H1 (cell line): ENCODE results near the gene TXNRD2. TPM values are rescaled to one million over a fixed set of nuclear protein-coding genes. Genes with fewer than 3 reads are reported as not detected.

Source experiments
- CTCF ChIA-PET: fragments of 300-600 bp; sonication (Branson Sonifier 250); formaldehyde crosslinking; loops from one replicate; lab custom pipeline; 2021; ENCODE audit not compliant: partially characterized antibody; lab: Charles Lee
- POLR2A ChIA-PET: fragments of 300-600 bp; sonication (Branson Sonifier 250); formaldehyde crosslinking; loops from one replicate; lab custom pipeline; 2021; ENCODE audit warnings: inconsistent platforms; ENCODE audit not compliant: partially characterized antibody; lab: Charles Lee
- DNase-seq, 2 experiments: peaks; one replicate each; pipeline versions ENCODE4 v3.0.0 to v3.0.0-alpha.2; 2010 to 2022; ENCODE audit warnings: low spot score in 2 of 2, low read depth in 1 of 2, mixed read lengths in 1 of 2
- FAIRE-seq: peaks from 2 replicates; lab custom pipeline; 2011; peaks lifted over from hg19 to GRCh38; lab: Jason Lieb, UNC
- H2AFZ ChIP-seq: 2 replicates; pipeline ENCODE4 v1.8.1; 2012; ENCODE audit warnings: low read length, inconsistent platforms
- H2AK5ac ChIP-seq: 2 replicates; pipeline ENCODE4 v1.6.1; 2013; ENCODE audit warnings: low read depth, low read length
- H2BK120ac ChIP-seq: replicated peaks from 2 replicates; pipeline ENCODE3; 2013; ENCODE audit warnings: low read depth, low read length, inconsistent platforms
- H2BK12ac ChIP-seq: 2 replicates; pipeline ENCODE4 v1.6.1; 2013; ENCODE audit warnings: low read depth, low read length
- H2BK15ac ChIP-seq: 2 replicates; pipeline ENCODE4 v1.6.1; 2013; ENCODE audit warnings: low read length
- H2BK20ac ChIP-seq: 2 replicates; pipeline ENCODE4 v1.6.1; 2013; ENCODE audit warnings: low read length
- H2BK5ac ChIP-seq: 2 replicates; pipeline ENCODE4 v1.6.1; 2013; ENCODE audit warnings: low read depth, low read length
- H3K14ac ChIP-seq: 2 replicates; pipeline ENCODE4 v1.6.1; 2013; ENCODE audit warnings: inconsistent platforms; ENCODE audit not compliant: insufficient read length
- H3K18ac ChIP-seq: 2 replicates; pipeline ENCODE4 v1.6.1; 2013; ENCODE audit warnings: low read length; ENCODE audit errors: extremely low read depth
- H3K23ac ChIP-seq: 2 replicates; pipeline ENCODE4 v1.6.1; 2013; ENCODE audit warnings: inconsistent platforms; ENCODE audit not compliant: insufficient read length
- H3K23me2 ChIP-seq: 2 replicates; pipeline ENCODE4 v1.6.1; 2013; ENCODE audit warnings: low read depth, low read length
- H3K27ac ChIP-seq: 2 replicates; pipeline ENCODE4 v1.6.1; 2011; ENCODE audit warnings: low read depth, low read length, inconsistent platforms
- H3K27me3 ChIP-seq, 4 experiments: replicated peaks in 1 of 4; 1 replicate in 1 of 4; 2 replicates in 3 of 4; pipeline versions ENCODE4 v1.6.1 to v1.8.1; 2011 to 2013; ENCODE audit warnings: low read length in 3 of 4, mild to moderate bottlenecking in 3 of 4, inconsistent platforms in 2 of 4, mixed read lengths in 2 of 4, moderate library complexity in 1 of 4; ENCODE audit not compliant: control insufficient read depth in 3 of 4, insufficient read depth in 3 of 4; ENCODE audit errors: extremely low read depth in 1 of 4
- H3K36me3 ChIP-seq, 4 experiments: 2 replicates each; pipeline versions ENCODE4 v1.6.1 to v1.8.1; 2011 to 2013; ENCODE audit warnings: mild to moderate bottlenecking in 4 of 4, low read length in 3 of 4, moderate library complexity in 2 of 4, control low read depth in 1 of 4, inconsistent platforms in 1 of 4; ENCODE audit not compliant: insufficient read depth in 4 of 4, control insufficient read depth in 2 of 4
- H3K4ac ChIP-seq: replicated peaks from 2 replicates; pipeline ENCODE3; 2013; ENCODE audit warnings: low read length, low read depth, mixed read lengths, inconsistent platforms; ENCODE audit not compliant: insufficient read length
- H3K4me1 ChIP-seq, 4 experiments: replicated peaks in 1 of 4; 1 replicate in 1 of 4; 2 replicates in 3 of 4; pipeline versions ENCODE4 v1.6.1 to v1.8.1; 2011 to 2013; ENCODE audit warnings: low read length in 3 of 4, inconsistent platforms in 2 of 4, mixed read lengths in 1 of 4; ENCODE audit not compliant: insufficient read depth in 4 of 4, control insufficient read depth in 3 of 4
- H3K4me2 ChIP-seq, 2 experiments: 2 replicates each; pipeline versions ENCODE4 v1.6.1 to v1.8.1; 2011 to 2013; ENCODE audit warnings: low read depth in 2 of 2, low read length in 2 of 2, control low read depth in 1 of 2, inconsistent platforms in 1 of 2, mild to moderate bottlenecking in 1 of 2; ENCODE audit not compliant: insufficient read depth in 1 of 2
- H3K4me3 ChIP-seq, 4 experiments: fragments of 200-600, 300-600 bp in 1 of 4; sonication (generic), shearing (Covaris generic), sonication (Bioruptor Twin) in 1 of 4; 2 replicates each; pipeline versions ENCODE4 v1.5.1 to v1.8.1; 2011 to 2016; ENCODE audit warnings: low read length in 4 of 4, low read depth in 3 of 4, control low read depth in 2 of 4, inconsistent platforms in 2 of 4, mild to moderate bottlenecking in 2 of 4, mixed read lengths in 1 of 4, moderate library complexity in 1 of 4; ENCODE audit not compliant: insufficient read depth in 2 of 4; ENCODE audit errors: extremely low read depth in 1 of 4
- H3K56ac ChIP-seq: replicated peaks from 2 replicates; pipeline ENCODE3; 2013; ENCODE audit warnings: low read depth, mild to moderate bottlenecking, mixed read lengths, low read length, inconsistent platforms; ENCODE audit not compliant: insufficient read length
- H3K79me1 ChIP-seq: 2 replicates; pipeline ENCODE4 v1.6.1; 2013; ENCODE audit warnings: low read depth, low read length, control low read depth
- H3K79me2 ChIP-seq, 2 experiments: 2 replicates each; pipeline versions ENCODE4 v1.6.1 to v1.8.1; 2012 to 2013; ENCODE audit warnings: low read length in 2 of 2, mild to moderate bottlenecking in 2 of 2, inconsistent platforms in 1 of 2; ENCODE audit not compliant: insufficient read depth in 2 of 2, control insufficient read depth in 1 of 2
- H3K9ac ChIP-seq, 4 experiments: replicated peaks in 1 of 4; 1 replicate in 1 of 4; 2 replicates in 3 of 4; pipeline versions ENCODE4 v1.6.1 to v1.8.1; 2011 to 2013; ENCODE audit warnings: low read depth in 3 of 4, low read length in 3 of 4, control low read depth in 2 of 4, mild to moderate bottlenecking in 2 of 4, moderate library complexity in 2 of 4, inconsistent platforms in 1 of 4; ENCODE audit errors: extremely low read depth in 1 of 4
- H3K9me3 ChIP-seq, 2 experiments: 2 replicates each; pipeline versions ENCODE4 v1.6.1 to v1.8.1; 2012 to 2013; ENCODE audit warnings: mild to moderate bottlenecking in 2 of 2, moderate library complexity in 2 of 2, control low read depth in 1 of 2, inconsistent platforms in 1 of 2, low read depth in 1 of 2, low read length in 1 of 2, mixed read lengths in 1 of 2; ENCODE audit not compliant: insufficient read depth in 2 of 2
- H4K20me1 ChIP-seq, 2 experiments: replicated peaks in 1 of 2; 2 replicates each; pipeline versions ENCODE3 to v1.8.1; 2011 to 2013; ENCODE audit warnings: inconsistent platforms in 2 of 2, low read length in 2 of 2, mild to moderate bottlenecking in 1 of 2; ENCODE audit not compliant: insufficient read depth in 2 of 2, control insufficient read depth in 1 of 2
- H4K5ac ChIP-seq: 2 replicates; pipeline ENCODE4 v1.6.1; 2013; ENCODE audit warnings: low read length, low read depth, mixed read lengths, inconsistent platforms; ENCODE audit not compliant: insufficient read length
- H4K8ac ChIP-seq: 2 replicates; pipeline ENCODE4 v1.8.0; 2013; ENCODE audit warnings: mild to moderate bottlenecking, moderate library complexity, low read length, inconsistent platforms; ENCODE audit not compliant: insufficient read depth; ENCODE audit errors: extremely low read depth
- H4K91ac ChIP-seq: replicated peaks from 2 replicates; pipeline ENCODE3; 2013; ENCODE audit warnings: low read length, mixed read lengths, inconsistent platforms; ENCODE audit not compliant: insufficient read length
- ASH2L ChIP-seq: fragments of 200-600, 300-600 bp; sonication (generic); IDR thresholded peaks from one replicate; pipeline ENCODE4 v1.7.1; 2017; ENCODE audit warnings: low read length
- BRCA1 ChIP-seq: IDR thresholded peaks from 2 replicates; pipeline ENCODE4 v1.6.1; 2012; ENCODE audit warnings: low read depth, low read length, improper control_type of control experiment
- EZH2 ChIP-seq: fragments of 200-600 bp; sonication (generic); IDR thresholded peaks from 2 replicates; pipeline ENCODE4 v1.7.1; 2012; ENCODE audit warnings: low read depth, mild to moderate bottlenecking, moderate library complexity, low read length, inconsistent platforms; ENCODE audit not compliant: severe bottlenecking
- FOSL1 ChIP-seq: IDR thresholded peaks from 2 replicates; pipeline ENCODE4 v1.6.1; 2011; ENCODE audit warnings: mild to moderate bottlenecking, low read depth, low read length, moderate library complexity; ENCODE audit not compliant: insufficient read depth
- RAD21 ChIP-seq, 2 experiments: IDR thresholded peaks in 1 of 2; conservative IDR thresholded peaks in 1 of 2; 2 replicates each; pipeline ENCODE4 v1.6.1; 2011; ENCODE audit warnings: low read depth in 2 of 2, low read length in 2 of 2, improper control_type of control experiment in 1 of 2, inconsistent platforms in 1 of 2, mild to moderate bottlenecking in 1 of 2, moderate library complexity in 1 of 2
- SIRT6 ChIP-seq: IDR thresholded peaks from one replicate; pipeline ENCODE4 v1.7.1; 2012; ENCODE audit warnings: low read length, inconsistent platforms
- SP1 ChIP-seq: IDR thresholded peaks from 2 replicates; pipeline ENCODE4 v1.6.1; 2011; ENCODE audit warnings: low read depth, low read length
- TAF7 ChIP-seq: optimal IDR thresholded peaks from 2 replicates; pipeline ENCODE3; 2011; ENCODE audit warnings: low read depth, mild to moderate bottlenecking, inconsistent platforms, low read length, moderate library complexity, borderline replicate concordance
- TCF12 ChIP-seq: IDR thresholded peaks from 2 replicates; pipeline ENCODE4 v1.6.1; 2011; ENCODE audit warnings: low read depth, mild to moderate bottlenecking, low read length
- YY1 ChIP-seq: IDR thresholded peaks from 2 replicates; pipeline ENCODE4 v1.6.1; 2011; ENCODE audit warnings: low read depth, mild to moderate bottlenecking, low read length
- WGBS, 2 experiments: shearing (Covaris generic) in 1 of 2; methylation state at CpG; one replicate each; pipeline versions ENCODE4 v1.1.6 to v1.1.7; 2013 to 2015; ENCODE audit warnings: low lambda C conversion rate in 2 of 2, mixed read lengths in 2 of 2, inconsistent platforms in 1 of 2, low coverage in 1 of 2, missing lambda C conversion rate in 1 of 2; ENCODE audit not compliant: insufficient replicate concordance in 2 of 2, insufficient coverage in 1 of 2, insufficient read length in 1 of 2; ENCODE audit errors: extremely low coverage in 1 of 2, missing lambda C conversion rate in 1 of 2; 5-methylcytosine and 5-hydroxymethylcytosine counted together
- polyA plus RNA-seq, 7 experiments: library from polyadenylated mRNA; depleted of rRNA in 3 of 7; stranded (reverse) in 5 of 7; unstranded in 2 of 7; fragments of >200 nt in 5 of 7; fragments of 200-250 nt in 2 of 7; gene quantifications; 1 replicate in 5 of 7; 2 replicates in 1 of 7; 4 replicates in 1 of 7; pipeline versions ENCODE4 v1.2.1 to v1.2.3, GENCODE V29; 2011 to 2013; ENCODE audit warnings: missing spikeins in 2 of 7, mixed read lengths in 2 of 7
- total RNA-seq: library from RNA; stranded (reverse); fragmentation: NEBNext Ultra II Directional; extraction: Animal tissue kit (Norgen Biotek cat#: 25700); gene quantifications from 2 replicates; pipeline ENCODE4 v1.2.1, GENCODE V29; 2021
- TF ChIP-seq, protein P1 (sequence below): IDR thresholded peaks from 2 replicates; pipeline ENCODE4 v1.6.1; 2012; ENCODE audit warnings: low read length, inconsistent platforms

TXNRD2 gene
- total and polyA plus RNA-seq, 2 of the 8 experiments (the other 6 are each of a cell fraction or from before 2014, with no cell fraction given), result 14.8 to 21.9 TPM

DNA sequence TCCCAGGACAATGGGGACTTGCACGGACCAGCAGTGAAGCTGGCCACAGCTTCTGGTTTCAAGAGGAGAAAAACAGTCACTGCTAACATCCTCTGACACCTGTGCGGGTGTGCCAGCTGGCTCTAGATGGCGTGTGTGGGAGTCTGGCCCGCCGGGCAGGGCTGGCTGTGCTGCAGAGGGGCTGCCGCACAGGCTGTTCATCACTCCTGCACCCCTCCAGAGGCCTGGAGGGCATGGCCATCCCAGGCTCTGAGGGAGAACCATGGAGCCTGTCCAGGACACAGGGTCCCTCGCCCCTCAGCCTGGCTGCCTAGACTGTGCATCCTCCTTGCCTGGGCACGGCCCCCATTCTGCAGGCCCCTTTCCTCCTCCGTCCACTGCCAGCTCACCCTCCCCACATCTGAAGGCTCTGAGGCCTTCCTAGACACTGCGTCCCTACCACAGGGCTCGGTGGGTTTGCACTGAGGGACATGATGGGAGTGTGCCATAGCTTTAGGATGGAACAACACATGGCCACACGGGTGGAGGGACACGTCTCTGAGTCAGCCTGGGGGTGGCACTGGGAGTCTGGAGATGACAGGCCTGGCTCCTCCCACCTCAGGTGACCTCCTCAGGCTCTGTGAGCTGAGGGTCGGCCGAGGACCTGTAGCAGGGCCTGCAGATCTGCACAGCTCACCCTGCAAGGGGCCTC, 44.8 kb downstream of the TXNRD2 start:
- no peak overlapping the region for H3K23ac ChIP-seq
- no peak overlapping the region for H3K56ac ChIP-seq
- H2AFZ ChIP-seq, result no peak overlapping the region
- FAIRE-seq, result no peak
- ChIA-PET CTCF (interaction anchor here (0.7 to 10.1 kb wide), 14 partner anchors 8 to 192 kb away, joined by 3 to 69 read pairs (median 4); no protein-coding TSS in a partner anchor), POLR2A (interaction anchor here (1.5 kb wide), 1 partner anchor 27 kb away, joined by 4 read pairs; no protein-coding TSS in a partner anchor)
- H2BK15ac ChIP-seq, result peak overlapping the region; percentile 88
- H4K91ac ChIP-seq, result no peak overlapping the region
- H4K8ac ChIP-seq, result peak overlapping the region; percentile 28; the same call in 1 of the 2 replicates
- no peaks in the 10 kb centered on the region for H3K9me3 ChIP-seq
- no peak overlapping the region for H3K18ac ChIP-seq
- no peaks in the 10 kb centered on the region for H3K36me3 ChIP-seq
- H3K4me1 ChIP-seq, result peaks cover 5 to 7% (median 6%) of the 10 kb centered on the region in 4 experiments
- H2BK20ac ChIP-seq, result no peak overlapping the region
- H3K4me3 ChIP-seq, result no peak overlapping the region
- no peaks in the 10 kb centered on the region for H3K79me2 ChIP-seq
- no peaks in the 10 kb centered on the region; a peak in 2 of 7 replicates for H3K27me3 ChIP-seq
- H3K9ac ChIP-seq, result no peak overlapping the region
- no peak overlapping the region for H3K14ac ChIP-seq
- WGBS, 2 experiments, result 92% methylated on average over 14 of the region's 15 CpGs; no CpG with 5 or more reads in 1 of the 2 experiments
- H4K20me1 ChIP-seq, result no peaks in the 10 kb centered on the region
- 0 out of 2 replicates have a peak overlapping the region, but pooled peaks have one; percentile 27 for H2BK12ac ChIP-seq
- H3K27ac ChIP-seq, result no peak overlapping the region
- no peak for DNase-seq
- H3K23me2 ChIP-seq, result no peaks in the 10 kb centered on the region
- no peak overlapping the region for H3K4me2 ChIP-seq
- no peak overlapping the region for H2BK120ac ChIP-seq
- no peak overlapping the region for H4K5ac ChIP-seq
- no peaks in the 10 kb centered on the region for H3K79me1 ChIP-seq
- no peak overlapping the region for H2BK5ac ChIP-seq
- no peak overlapping the region for H2AK5ac ChIP-seq
- no peak overlapping the region for H3K4ac ChIP-seq
- TF ChIP-seq RAD21 (IDR thresholded peaks at IDR 0.05 in 1 of 2, conservative IDR thresholded peaks at IDR 0.05 in 1 of 2; ENCODE audit: low read depth in 2 of 2, low read length in 2 of 2) (no peak), TAF7 (no peak), SP1 (no peak), SIRT6 (no peak), YY1 (no peak), EZH2 (no peak), ASH2L (no peak), TCF12 (no peak), FOSL1 (no peak), BRCA1 (no peak)
- TF ChIP-seq, protein P1, sequence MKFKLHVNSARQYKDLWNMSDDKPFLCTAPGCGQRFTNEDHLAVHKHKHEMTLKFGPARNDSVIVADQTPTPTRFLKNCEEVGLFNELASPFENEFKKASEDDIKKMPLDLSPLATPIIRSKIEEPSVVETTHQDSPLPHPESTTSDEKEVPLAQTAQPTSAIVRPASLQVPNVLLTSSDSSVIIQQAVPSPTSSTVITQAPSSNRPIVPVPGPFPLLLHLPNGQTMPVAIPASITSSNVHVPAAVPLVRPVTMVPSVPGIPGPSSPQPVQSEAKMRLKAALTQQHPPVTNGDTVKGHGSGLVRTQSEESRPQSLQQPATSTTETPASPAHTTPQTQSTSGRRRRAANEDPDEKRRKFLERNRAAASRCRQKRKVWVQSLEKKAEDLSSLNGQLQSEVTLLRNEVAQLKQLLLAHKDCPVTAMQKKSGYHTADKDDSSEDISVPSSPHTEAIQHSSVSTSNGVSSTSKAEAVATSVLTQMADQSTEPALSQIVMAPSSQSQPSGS, result no peak
